ENCODE results near the gene C3orf18. TPM values are rescaled to one million over a fixed set of nuclear protein-coding genes. Genes with fewer than 3 reads are reported as not detected.

The C3orf18 gene
- total and polyA plus RNA-seq, 9 of the 15 experiments (the other 6 are each of a cell fraction or from before 2014, with no cell fraction given): 0.01 to 2.3 (median 0.94) TPM

DNA sequence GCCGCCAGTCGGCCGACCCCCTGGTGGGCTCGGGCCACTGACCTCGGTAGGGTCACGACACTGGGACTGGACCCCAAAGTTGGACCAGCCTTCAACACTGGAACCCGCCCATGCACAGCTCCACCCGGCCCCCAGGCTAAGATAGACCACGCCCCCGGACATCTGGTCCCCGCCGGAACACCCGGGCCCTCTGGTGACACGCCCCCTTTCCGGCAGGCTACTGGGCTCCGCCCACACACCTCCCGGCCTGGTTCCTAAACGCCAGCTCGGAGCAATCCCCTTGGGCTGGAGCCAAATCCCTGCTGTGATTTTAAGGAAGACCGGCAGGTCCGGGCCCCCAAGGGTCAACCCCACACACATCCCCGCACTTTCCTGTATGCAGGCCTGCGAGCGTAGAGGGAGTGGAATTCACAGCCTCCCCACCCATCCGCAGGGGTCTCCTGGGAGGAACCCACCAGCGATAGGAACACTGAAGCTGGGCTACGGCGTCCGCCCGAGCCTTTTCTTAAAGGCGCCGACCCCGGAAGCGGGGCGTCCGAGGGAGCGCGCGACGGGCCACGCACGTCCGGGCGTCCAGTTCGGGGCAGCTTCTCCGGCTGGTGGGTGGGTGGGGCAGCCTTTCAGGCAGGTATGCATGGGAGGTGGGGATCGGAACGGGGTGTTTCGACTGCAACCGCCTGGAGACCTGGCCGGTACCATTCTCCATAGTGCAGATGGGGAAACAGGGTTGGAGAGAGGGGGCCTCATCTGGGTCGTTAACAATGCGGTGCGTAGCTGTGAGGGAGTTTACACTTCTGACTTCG, 1.6 kb upstream of the C3orf18 start, which contains the start of gene HEMK1 (continued):
- TF ChIP-seq, protein P1, sequence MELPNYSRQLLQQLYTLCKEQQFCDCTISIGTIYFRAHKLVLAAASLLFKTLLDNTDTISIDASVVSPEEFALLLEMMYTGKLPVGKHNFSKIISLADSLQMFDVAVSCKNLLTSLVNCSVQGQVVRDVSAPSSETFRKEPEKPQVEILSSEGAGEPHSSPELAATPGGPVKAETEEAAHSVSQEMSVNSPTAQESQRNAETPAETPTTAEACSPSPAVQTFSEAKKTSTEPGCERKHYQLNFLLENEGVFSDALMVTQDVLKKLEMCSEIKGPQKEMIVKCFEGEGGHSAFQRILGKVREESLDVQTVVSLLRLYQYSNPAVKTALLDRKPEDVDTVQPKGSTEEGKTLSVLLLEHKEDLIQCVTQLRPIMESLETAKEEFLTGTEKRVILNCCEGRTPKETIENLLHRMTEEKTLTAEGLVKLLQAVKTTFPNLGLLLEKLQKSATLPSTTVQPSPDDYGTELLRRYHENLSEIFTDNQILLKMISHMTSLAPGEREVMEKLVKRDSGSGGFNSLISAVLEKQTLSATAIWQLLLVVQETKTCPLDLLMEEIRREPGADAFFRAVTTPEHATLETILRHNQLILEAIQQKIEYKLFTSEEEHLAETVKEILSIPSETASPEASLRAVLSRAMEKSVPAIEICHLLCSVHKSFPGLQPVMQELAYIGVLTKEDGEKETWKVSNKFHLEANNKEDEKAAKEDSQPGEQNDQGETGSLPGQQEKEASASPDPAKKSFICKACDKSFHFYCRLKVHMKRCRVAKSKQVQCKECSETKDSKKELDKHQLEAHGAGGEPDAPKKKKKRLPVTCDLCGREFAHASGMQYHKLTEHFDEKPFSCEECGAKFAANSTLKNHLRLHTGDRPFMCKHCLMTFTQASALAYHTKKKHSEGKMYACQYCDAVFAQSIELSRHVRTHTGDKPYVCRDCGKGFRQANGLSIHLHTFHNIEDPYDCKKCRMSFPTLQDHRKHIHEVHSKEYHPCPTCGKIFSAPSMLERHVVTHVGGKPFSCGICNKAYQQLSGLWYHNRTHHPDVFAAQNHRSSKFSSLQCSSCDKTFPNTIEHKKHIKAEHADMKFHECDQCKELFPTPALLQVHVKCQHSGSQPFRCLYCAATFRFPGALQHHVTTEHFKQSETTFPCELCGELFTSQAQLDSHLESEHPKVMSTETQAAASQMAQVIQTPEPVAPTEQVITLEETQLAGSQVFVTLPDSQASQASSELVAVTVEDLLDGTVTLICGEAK (IDR thresholded peaks at IDR 0.05): peak; percentile 99
- TF ChIP-seq, protein P1 (CRISPR knock-in tag; IDR thresholded peaks at IDR 0.05): no peak
- TF ChIP-seq MECOM (CRISPR knock-in tag; IDR thresholded peaks at IDR 0.05) (no peak), GATAD2A (IDR thresholded peaks at IDR 0.05) (peak; percentile 75; the same call in 1 of the 2 replicates), PPARD (CRISPR knock-in tag; IDR thresholded peaks at IDR 0.05) (no peak), HDAC1 (IDR thresholded peaks at IDR 0.05) (peak in 1 of 2 experiments; percentile 70; a peak in 2 of 4 replicates), SIN3B (IDR thresholded peaks at IDR 0.05; ENCODE audit: low read depth) (peak; percentile 90)
- TF ChIP-seq, protein P2, sequence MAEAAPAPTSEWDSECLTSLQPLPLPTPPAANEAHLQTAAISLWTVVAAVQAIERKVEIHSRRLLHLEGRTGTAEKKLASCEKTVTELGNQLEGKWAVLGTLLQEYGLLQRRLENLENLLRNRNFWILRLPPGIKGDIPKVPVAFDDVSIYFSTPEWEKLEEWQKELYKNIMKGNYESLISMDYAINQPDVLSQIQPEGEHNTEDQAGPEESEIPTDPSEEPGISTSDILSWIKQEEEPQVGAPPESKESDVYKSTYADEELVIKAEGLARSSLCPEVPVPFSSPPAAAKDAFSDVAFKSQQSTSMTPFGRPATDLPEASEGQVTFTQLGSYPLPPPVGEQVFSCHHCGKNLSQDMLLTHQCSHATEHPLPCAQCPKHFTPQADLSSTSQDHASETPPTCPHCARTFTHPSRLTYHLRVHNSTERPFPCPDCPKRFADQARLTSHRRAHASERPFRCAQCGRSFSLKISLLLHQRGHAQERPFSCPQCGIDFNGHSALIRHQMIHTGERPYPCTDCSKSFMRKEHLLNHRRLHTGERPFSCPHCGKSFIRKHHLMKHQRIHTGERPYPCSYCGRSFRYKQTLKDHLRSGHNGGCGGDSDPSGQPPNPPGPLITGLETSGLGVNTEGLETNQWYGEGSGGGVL (CRISPR knock-in tag; IDR thresholded peaks at IDR 0.05): no peak
- TF ChIP-seq, protein P3, sequence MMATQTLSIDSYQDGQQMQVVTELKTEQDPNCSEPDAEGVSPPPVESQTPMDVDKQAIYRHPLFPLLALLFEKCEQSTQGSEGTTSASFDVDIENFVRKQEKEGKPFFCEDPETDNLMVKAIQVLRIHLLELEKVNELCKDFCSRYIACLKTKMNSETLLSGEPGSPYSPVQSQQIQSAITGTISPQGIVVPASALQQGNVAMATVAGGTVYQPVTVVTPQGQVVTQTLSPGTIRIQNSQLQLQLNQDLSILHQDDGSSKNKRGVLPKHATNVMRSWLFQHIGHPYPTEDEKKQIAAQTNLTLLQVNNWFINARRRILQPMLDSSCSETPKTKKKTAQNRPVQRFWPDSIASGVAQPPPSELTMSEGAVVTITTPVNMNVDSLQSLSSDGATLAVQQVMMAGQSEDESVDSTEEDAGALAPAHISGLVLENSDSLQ (IDR thresholded peaks at IDR 0.05): peak; percentile 27; the same call in 1 of the 2 replicates
- TF ChIP-seq, protein P4, sequence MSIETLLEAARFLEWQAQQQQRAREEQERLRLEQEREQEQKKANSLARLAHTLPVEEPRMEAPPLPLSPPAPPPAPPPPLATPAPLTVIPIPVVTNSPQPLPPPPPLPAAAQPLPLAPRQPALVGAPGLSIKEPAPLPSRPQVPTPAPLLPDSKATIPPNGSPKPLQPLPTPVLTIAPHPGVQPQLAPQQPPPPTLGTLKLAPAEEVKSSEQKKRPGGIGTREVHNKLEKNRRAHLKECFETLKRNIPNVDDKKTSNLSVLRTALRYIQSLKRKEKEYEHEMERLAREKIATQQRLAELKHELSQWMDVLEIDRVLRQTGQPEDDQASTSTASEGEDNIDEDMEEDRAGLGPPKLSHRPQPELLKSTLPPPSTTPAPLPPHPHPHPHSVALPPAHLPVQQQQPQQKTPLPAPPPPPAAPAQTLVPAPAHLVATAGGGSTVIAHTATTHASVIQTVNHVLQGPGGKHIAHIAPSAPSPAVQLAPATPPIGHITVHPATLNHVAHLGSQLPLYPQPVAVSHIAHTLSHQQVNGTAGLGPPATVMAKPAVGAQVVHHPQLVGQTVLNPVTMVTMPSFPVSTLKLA (conservative IDR thresholded peaks at IDR 0.05): peak; percentile 80 to 90
- TF ChIP-seq, protein P5, sequence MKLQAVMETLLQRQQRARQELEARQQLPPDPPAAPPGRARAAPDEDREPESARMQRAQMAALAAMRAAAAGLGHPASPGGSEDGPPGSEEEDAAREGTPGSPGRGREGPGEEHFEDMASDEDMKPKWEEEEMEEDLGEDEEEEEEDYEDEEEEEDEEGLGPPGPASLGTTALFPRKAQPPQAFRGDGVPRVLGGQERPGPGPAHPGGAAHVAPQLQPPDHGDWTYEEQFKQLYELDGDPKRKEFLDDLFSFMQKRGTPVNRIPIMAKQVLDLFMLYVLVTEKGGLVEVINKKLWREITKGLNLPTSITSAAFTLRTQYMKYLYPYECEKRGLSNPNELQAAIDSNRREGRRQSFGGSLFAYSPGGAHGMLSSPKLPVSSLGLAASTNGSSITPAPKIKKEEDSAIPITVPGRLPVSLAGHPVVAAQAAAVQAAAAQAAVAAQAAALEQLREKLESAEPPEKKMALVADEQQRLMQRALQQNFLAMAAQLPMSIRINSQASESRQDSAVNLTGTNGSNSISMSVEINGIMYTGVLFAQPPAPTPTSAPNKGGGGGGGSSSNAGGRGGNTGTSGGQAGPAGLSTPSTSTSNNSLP (IDR thresholded peaks at IDR 0.05; ENCODE audit: borderline replicate concordance, low read depth, low read length): no peak
